Measurements from ENCODE around the gene GJB5.
"Not testable (repeated sequence)": the region's sequence is repeated elsewhere in the genome, so short reads cannot be mapped to it uniquely, and the experiment has no call there.

Gene GJB5

GRCh38 chr1:34745666-34746065 lies 9.2 kb upstream of the GJB5 start:
- no peak for DNase-seq (ENCODE audit: low read depth)

DNA sequence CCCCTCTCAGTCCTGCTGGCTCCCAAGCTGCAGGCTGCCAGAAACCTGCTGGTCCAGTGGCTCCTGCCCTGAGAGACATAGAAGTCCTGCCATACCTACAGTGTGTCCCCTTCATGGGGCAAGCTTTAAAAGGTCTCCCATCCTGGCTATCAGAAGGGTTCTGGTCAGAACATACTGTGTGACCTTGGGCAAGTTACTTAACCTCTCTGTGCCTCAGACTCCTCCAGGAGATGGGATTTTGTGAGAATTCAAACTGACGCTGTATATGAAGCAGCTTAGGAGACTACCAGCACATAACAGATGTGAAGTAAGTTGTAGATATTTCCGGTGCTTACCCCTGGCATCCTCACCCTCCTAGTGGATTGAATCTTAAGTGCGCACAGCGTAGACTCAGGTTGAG lies 8.7 kb upstream of the GJB5 start:
- no peak for DNase-seq (ENCODE audit: low read depth)

DNA sequence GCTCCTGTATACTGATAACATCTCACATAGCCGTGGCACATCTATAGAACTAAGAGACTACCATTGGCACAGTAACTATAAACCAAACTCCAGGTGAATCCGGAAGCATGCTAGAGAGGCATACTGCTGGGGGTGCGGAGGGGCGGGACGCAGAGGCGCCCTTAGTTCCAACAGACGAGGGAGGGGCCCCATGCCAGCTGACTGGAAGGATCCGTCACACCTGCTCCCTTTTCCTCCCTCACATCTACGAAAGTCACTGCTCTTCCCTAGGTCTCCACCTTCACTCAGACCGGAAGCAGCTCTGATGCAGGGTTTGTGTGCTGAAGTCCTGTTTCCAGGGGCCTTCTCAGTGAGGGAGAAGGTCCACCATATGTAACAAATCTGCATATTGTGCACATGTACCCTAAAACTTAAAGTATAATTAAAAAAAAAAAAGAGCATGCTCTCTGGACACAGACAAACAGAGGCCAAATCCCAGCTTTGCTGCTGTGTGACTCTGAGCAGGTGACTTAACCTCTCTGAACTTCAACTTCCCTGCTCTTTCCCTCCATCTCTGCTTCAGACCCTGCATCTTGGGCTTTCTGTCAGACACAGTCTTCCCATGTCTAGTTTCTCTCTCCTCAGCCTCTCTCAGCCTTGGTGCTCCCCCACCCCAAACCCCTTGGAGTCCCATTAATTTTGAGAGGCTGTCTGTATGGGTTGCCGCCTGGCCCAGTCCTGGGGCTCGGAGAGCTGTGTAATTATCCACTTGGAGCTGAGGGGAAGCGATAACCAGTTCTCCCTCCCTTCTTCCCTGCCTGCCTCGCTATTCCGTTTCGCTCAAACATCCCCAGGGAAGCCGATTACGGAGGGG lies 7.8 kb upstream of the GJB5 start:
- no peak for DNase-seq (ENCODE audit: low read depth)

DNA sequence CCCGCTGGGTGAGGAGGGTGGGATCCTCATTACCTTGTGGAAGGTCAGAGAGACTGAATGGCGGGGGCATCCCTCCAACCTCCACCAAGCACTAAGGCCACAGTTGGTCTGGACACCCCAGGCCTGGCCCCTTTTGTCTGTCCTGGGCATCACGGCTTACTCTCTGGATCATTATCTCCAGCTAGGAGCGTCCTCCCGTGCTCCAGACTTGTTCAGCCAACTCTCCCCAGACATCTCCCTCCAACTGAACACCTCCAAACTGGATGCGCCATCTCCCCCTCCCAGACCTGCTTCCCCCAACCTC lies 7.3 kb upstream of the GJB5 start:
- no peak for DNase-seq (ENCODE audit: low read depth)

GRCh38 chr1:34749992-34750391 lies 4.9 kb upstream of the GJB5 start:
- DNase-seq (ENCODE audit: low read depth) = no peak

DNA sequence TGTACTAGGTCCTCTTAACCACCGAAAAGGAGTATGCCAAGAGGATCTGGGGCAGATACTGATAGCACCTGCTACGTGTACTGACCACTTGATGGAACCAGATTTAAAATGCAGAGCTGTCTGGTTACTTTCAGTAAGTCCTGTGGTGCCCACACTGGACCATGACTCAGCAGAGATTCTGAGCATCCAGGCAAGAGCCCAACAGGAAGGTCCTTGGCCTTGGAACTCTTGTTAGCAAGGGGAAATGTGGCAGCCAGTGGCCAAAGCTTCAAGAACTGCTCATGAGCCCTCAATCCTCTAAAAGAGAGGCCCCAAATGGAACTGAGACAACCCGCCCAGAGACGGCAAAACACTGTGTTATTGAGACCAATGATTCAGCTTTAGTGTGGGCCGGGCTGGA lies 4.2 kb upstream of the GJB5 start:
- DNase-seq (ENCODE audit: low read depth) = no peak

DNA sequence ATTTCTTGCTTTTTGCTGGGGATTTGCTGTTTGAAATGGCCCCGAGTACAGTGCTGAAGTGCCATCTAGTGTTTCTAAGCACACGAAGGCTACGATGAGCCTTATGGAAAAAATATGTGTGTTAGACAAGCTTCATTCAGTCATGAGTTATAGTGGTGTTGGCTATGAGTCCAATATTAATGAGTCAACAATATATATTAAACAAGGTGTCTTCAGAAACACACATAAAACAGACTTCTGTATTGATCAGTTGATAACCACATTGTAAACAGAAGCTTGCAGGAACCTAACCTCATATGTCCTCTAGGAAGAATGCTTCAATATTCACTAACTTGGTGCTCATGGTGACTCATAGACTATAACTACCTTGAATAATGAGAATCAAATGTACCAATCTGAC lies 1.7 kb upstream of the GJB5 start:
- DNase-seq (ENCODE audit: low read depth) = no peak

DNA sequence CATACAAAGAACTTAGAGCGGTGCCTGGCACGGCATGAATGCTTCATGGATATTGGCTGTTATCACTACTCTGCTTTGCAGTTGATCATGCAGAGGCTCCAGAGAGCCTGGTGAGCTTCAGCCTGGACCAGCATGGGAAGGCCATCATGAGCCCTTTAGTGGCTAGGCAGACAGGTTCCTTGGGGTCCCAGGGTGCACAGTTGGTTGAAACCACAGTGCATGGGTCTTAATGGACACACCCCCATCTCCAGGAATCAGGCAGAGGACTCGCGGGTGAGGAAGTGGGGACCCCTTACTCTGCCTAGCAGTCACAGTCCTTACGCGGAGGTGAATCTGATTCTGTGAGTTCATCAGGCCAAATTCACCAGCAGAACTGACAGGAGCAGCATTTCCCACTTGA lies 1.1 kb downstream of the GJB5 start:
- DNase-seq (ENCODE audit: low read depth) = no peak

DNA sequence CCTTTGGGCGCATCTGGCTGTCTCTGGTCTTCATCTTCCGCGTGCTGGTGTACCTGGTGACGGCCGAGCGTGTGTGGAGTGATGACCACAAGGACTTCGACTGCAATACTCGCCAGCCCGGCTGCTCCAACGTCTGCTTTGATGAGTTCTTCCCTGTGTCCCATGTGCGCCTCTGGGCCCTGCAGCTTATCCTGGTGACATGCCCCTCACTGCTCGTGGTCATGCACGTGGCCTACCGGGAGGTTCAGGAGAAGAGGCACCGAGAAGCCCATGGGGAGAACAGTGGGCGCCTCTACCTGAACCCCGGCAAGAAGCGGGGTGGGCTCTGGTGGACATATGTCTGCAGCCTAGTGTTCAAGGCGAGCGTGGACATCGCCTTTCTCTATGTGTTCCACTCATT lies 2.5 kb downstream of the GJB5 start:
- no peak for DNase-seq (ENCODE audit: low read depth)

- DNase-seq (ENCODE audit: low read depth) = no peak
Observed at GRCh38 chr1:34758751-34759150, 3.9 kb downstream of the GJB5 start.

DNA sequence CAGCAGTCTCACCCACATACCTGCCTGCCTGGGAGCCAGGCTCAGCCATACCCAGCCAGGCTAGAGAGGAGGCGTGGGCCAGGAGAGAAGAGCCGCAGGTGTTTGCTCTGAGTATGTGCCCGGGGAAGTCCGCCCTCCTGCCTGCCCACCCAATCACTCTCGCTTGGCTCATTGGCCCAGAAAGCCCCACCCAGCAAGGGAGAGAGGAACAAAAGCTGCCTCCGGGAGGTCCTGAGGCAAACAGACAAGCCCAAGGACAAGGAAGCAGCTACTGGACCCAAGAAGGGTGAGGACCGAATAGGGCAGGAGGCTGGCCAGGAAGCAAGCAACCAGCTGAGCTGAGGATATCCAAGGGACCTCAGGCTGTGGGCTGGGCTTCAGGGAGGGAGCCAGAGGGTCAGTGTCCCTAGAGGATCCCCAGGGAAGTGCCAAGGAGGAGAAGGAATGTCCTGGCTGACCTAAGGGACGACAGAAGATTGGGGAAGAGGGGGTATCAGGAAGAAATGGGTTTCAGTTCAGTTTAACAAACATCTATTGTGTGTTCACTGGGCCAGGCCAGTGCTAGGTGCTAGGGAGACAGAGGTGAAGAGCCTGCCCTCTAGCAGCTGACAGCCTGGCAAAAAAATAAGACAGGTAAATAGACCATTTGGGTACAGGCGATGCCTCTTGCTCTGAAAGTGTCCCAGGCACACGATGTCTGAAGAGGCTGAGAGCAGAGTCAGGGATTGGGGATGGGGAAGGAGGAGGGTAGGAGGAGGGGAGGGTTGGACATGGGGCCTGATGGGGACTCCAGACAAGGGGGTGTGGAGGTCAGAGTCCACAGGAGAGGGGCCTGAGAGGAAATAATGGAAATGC lies 4.9 kb downstream of the GJB5 start, which contains the start of gene GJB4:
Gene GJB4, plus strand, starts transcription at position 238 of the 855 bp plus-strand sequence. CDS start 1,515 bp downstream, outside the sequence.
- no peak for DNase-seq (ENCODE audit: low read depth)

DNA sequence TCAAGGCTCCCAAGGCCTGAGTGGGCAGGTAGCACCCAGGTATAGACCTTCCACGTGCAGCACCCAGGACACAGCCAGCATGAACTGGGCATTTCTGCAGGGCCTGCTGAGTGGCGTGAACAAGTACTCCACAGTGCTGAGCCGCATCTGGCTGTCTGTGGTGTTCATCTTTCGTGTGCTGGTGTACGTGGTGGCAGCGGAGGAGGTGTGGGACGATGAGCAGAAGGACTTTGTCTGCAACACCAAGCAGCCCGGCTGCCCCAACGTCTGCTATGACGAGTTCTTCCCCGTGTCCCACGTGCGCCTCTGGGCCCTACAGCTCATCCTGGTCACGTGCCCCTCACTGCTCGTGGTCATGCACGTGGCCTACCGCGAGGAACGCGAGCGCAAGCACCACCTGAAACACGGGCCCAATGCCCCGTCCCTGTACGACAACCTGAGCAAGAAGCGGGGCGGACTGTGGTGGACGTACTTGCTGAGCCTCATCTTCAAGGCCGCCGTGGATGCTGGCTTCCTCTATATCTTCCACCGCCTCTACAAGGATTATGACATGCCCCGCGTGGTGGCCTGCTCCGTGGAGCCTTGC lies 6.4 kb downstream of the GJB5 start:
- no peak for DNase-seq (ENCODE audit: low read depth)

DNA sequence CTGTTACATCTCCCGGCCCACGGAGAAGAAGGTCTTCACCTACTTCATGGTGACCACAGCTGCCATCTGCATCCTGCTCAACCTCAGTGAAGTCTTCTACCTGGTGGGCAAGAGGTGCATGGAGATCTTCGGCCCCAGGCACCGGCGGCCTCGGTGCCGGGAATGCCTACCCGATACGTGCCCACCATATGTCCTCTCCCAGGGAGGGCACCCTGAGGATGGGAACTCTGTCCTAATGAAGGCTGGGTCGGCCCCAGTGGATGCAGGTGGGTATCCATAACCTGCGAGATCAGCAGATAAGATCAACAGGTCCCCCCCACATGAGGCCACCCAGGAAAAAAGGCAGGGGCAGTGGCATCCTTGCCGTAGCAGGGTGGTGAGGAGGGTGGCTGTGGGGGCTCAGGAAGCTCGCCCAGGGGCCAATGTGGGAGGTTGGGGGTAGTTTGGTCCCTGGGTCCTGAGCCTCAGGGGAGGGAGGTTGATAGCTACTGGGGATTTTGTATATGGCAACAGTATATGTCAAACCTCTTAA lies 7.0 kb downstream of the GJB5 start:
- DNase-seq (ENCODE audit: low read depth) = no peak

GRCh38 chr1:34762474-34763141 lies 7.8 kb downstream of the GJB5 start:
- no peak for DNase-seq (ENCODE audit: low read depth)

GRCh38 chr1:34763142-34763781 lies 8.4 kb downstream of the GJB5 start:
- DNase-seq (ENCODE audit: low read depth) = no peak

DNA sequence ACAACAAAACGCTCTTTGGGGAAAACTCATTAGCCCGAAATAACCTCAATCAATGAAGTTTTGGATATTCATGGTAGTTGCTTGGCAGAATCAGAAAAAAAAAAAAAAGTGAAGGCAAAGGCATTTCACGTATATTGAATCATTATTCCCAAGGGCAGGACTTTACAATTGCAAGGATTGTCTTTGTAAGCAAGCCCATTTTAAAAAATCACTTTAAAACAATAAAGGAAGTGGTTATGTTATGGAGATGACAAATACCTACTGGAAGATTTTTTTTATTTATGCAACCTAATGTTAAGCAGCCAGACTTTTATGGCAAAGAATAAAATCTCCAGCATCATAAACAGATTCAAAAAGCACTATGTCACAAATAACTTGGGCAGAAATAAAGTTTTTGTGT lies 14.0 kb downstream of the GJB5 start:
- no peak for DNase-seq (ENCODE audit: low read depth)

DNA sequence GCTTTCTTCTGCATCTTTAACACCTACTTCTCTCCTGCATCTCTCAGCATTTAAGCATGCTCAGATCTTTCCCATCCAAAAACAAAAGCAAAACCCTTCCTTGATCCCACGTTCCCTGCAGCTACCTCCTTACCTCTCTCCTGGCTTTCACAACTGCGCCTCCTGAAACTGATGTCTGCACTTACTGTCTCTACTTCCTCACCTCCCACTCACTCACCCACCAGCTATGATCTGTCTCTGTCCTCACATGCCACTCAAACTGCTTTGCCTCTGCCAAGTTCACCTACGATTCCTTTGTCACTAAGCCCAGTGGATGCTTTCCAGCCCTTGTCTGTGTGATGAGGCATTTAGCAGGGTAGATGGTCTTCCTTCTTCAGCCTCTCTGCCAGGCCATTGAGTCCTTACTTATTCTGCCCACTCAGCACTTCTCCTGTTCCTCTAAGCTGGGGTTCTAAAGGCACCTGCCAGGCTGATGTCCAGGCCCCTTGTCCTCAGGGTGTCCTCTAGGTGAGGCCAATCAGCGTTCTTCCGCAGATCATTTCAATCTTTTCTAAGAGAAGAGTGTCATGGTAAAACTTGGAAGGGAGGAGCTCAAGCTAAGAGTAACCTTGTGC lies 16.2 kb downstream of the GJB5 start:
- no peak for DNase-seq (ENCODE audit: low read depth)

GRCh38 chr1:34771573-34772371 lies 16.9 kb downstream of the GJB5 start:
- no peak for DNase-seq (ENCODE audit: low read depth)

DNA sequence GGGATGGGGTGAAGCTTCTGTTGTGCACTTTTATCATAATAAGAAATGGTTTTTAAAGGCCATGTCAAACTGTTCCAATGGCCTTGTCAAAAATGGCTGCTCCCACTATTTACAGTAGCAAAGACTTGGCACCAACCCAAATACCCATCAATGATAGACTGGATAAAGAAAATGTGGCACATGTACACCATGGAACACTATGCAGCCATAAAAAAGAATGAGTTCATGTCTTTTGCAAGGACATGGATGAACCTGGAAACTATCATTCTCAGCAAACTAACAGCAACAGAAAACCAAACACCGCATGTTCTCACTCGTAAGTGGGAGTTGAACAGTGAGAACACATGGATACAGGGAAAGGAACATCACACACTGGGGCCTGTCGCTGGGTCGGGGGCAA lies 18.3 kb downstream of the GJB5 start:
- not testable (repeated sequence) for DNase-seq (ENCODE audit: low read depth)

- DNase-seq (ENCODE audit: low read depth) = no peak
Observed at GRCh38 chr1:34774957-34775356, 20.1 kb downstream of the GJB5 start.

Measured in activated T-cell treated with anti-CD3 and anti-CD28 coated beads for 48 hours (primary cell).